ENCODE measurements around the gene GPR27. TPM values are rescaled to one million over a fixed set of nuclear protein-coding genes. Genes with fewer than 3 reads are reported as not detected.

Gene GPR27
- total and polyA plus RNA-seq, 10 of the 15 experiments (the other 5 are each of a cell fraction or from before 2014, with no cell fraction given), result not detected

DNA sequence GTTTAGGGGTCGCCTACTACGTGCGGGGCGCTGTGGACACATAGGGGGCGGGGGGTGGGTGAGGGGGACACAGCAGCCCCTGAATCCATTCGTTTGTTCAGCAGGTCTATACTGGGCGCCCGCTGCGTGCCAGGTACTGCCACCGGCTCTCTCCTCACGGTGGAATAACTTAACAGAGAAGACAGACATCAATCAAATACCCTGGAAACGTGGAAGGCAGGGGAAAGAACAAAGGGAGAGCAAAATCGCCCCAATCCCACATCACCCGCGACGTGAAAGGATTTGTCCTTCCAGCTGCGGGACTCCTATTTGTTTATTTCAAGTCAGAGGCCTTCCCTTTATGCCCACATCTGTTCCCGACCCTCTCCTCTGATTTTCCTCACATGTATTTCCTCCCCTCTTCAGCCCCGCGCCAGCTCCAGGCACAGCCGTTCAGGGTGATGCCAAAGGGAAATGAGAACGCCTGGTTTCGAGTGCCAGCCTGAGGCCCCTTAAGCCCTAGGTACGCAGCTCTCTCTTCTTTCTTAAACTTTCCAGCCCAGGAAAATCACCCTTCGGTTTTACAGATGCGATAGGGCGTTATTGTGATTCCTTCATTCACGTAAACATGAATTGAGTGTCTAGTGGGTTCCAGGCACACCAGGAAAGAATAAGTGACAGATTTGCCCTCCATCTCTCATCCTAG is 32.0 kb downstream of the GPR27 start:
- no peak overlapping the region for H3K4me3 ChIP-seq
- POLR2A ChIA-PET, result no interaction called here
- CTCF ChIA-PET, result no interaction called here
- peaks cover 7 to 17% of the 10 kb centered on the region in 2 experiments for H3K27me3 ChIP-seq (replicated peaks in 1 of 2; ENCODE audit: control insufficient read depth in 2 of 2, insufficient read depth in 2 of 2, low read length in 1 of 2)
- H4K20me1 ChIP-seq (ENCODE audit: control insufficient read depth, insufficient read depth), result no peaks in the 10 kb centered on the region
- in situ Hi-C loops (cut with MboI) (no loop called here), intact Hi-C loops (cut with micrococcal nuclease; ENCODE audit: unreplicated experiment) (no loop called here)
- H3K9me3 ChIP-seq (replicated peaks; ENCODE audit: control insufficient read depth, insufficient read depth, low read length), result no peaks in the 10 kb centered on the region
- SMC1A ChIA-PET (ENCODE audit: uncharacterized antibody, unreplicated experiment), result no interaction called here
- H3K4me2 ChIP-seq (ENCODE audit: control insufficient read depth, insufficient read depth), result no peak overlapping the region
- H3K79me2 ChIP-seq (ENCODE audit: control insufficient read depth, insufficient read depth, low read length), result no peaks in the 10 kb centered on the region
- BruUV-seq (replicated peaks), result no TSS peak
- no peak overlapping the region for H3K9ac ChIP-seq (ENCODE audit: control insufficient read depth, insufficient read depth, low read length)
- no peak overlapping the region for H3K27ac ChIP-seq (ENCODE audit: control insufficient read depth, insufficient read depth)
- no peak overlapping the region for H2AFZ ChIP-seq (ENCODE audit: control insufficient read depth, low read depth, low read length)
- RAD21 ChIA-PET (ENCODE audit: unreplicated experiment), result no interaction called here
- WGBS (ENCODE audit: insufficient coverage, insufficient replicate concordance, low lambda C conversion rate, missing lambda C conversion rate), result 38% methylated on average over 24 of the region's 28 CpGs
- ATAC-seq (no peak), FAIRE-seq (no peak), DNase-seq (ENCODE audit: low read depth, low spot score) (no peak)
- H3K4me1 ChIP-seq (ENCODE audit: control insufficient read depth, insufficient read depth, low read length), result no peaks in the 10 kb centered on the region
- H3K36me3 ChIP-seq (ENCODE audit: control insufficient read depth in 2 of 2, insufficient read depth in 2 of 2, low read length in 1 of 2), result no peaks in the 10 kb centered on the region
- TF ChIP-seq RB1 (IDR thresholded peaks at IDR 0.05; ENCODE audit: borderline replicate concordance) (no peak), ZNF217 (IDR thresholded peaks at IDR 0.05) (no peak), LARP7 (IDR thresholded peaks at IDR 0.05) (no peak), CHD1 (IDR thresholded peaks at IDR 0.05; ENCODE audit: low read depth, low read length) (no peak), NFYB (IDR thresholded peaks at IDR 0.05; ENCODE audit: insufficient read depth, low read depth, low read length) (no peak), EZH2 (IDR thresholded peaks at IDR 0.05; ENCODE audit: borderline replicate concordance, control insufficient read depth, low read depth, low read length) (no peak), BRCA1 (IDR thresholded peaks at IDR 0.05; ENCODE audit: low read depth, low read length) (no peak), STAT1 (conservative IDR thresholded peaks at IDR 0.05) (no peak), CBX5 (IDR thresholded peaks at IDR 0.05; ENCODE audit: low read depth) (no peak)
- TF ChIP-seq, protein P1, sequence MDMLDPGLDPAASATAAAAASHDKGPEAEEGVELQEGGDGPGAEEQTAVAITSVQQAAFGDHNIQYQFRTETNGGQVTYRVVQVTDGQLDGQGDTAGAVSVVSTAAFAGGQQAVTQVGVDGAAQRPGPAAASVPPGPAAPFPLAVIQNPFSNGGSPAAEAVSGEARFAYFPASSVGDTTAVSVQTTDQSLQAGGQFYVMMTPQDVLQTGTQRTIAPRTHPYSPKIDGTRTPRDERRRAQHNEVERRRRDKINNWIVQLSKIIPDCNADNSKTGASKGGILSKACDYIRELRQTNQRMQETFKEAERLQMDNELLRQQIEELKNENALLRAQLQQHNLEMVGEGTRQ (IDR thresholded peaks at IDR 0.05; ENCODE audit: borderline replicate concordance, low read depth, low read length), result no peak
- TF ChIP-seq, protein P2, sequence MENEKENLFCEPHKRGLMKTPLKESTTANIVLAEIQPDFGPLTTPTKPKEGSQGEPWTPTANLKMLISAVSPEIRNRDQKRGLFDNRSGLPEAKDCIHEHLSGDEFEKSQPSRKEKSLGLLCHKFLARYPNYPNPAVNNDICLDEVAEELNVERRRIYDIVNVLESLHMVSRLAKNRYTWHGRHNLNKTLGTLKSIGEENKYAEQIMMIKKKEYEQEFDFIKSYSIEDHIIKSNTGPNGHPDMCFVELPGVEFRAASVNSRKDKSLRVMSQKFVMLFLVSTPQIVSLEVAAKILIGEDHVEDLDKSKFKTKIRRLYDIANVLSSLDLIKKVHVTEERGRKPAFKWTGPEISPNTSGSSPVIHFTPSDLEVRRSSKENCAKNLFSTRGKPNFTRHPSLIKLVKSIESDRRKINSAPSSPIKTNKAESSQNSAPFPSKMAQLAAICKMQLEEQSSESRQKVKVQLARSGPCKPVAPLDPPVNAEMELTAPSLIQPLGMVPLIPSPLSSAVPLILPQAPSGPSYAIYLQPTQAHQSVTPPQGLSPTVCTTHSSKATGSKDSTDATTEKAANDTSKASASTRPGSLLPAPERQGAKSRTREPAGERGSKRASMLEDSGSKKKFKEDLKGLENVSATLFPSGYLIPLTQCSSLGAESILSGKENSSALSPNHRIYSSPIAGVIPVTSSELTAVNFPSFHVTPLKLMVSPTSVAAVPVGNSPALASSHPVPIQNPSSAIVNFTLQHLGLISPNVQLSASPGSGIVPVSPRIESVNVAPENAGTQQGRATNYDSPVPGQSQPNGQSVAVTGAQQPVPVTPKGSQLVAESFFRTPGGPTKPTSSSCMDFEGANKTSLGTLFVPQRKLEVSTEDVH (IDR thresholded peaks at IDR 0.05; ENCODE audit: low read depth, partially characterized antibody), result no peak
- TF ChIP-seq, protein P3, sequence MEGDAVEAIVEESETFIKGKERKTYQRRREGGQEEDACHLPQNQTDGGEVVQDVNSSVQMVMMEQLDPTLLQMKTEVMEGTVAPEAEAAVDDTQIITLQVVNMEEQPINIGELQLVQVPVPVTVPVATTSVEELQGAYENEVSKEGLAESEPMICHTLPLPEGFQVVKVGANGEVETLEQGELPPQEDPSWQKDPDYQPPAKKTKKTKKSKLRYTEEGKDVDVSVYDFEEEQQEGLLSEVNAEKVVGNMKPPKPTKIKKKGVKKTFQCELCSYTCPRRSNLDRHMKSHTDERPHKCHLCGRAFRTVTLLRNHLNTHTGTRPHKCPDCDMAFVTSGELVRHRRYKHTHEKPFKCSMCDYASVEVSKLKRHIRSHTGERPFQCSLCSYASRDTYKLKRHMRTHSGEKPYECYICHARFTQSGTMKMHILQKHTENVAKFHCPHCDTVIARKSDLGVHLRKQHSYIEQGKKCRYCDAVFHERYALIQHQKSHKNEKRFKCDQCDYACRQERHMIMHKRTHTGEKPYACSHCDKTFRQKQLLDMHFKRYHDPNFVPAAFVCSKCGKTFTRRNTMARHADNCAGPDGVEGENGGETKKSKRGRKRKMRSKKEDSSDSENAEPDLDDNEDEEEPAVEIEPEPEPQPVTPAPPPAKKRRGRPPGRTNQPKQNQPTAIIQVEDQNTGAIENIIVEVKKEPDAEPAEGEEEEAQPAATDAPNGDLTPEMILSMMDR (IDR thresholded peaks at IDR 0.05 in 2 of 3, conservative IDR thresholded peaks at IDR 0.05 in 1 of 3; ENCODE audit: control insufficient read depth in 2 of 3, extremely low read depth in 1 of 3, insufficient read depth in 1 of 3, low read depth in 3 of 3, low read length in 3 of 3), result no peak
- TF ChIP-seq, protein P4, sequence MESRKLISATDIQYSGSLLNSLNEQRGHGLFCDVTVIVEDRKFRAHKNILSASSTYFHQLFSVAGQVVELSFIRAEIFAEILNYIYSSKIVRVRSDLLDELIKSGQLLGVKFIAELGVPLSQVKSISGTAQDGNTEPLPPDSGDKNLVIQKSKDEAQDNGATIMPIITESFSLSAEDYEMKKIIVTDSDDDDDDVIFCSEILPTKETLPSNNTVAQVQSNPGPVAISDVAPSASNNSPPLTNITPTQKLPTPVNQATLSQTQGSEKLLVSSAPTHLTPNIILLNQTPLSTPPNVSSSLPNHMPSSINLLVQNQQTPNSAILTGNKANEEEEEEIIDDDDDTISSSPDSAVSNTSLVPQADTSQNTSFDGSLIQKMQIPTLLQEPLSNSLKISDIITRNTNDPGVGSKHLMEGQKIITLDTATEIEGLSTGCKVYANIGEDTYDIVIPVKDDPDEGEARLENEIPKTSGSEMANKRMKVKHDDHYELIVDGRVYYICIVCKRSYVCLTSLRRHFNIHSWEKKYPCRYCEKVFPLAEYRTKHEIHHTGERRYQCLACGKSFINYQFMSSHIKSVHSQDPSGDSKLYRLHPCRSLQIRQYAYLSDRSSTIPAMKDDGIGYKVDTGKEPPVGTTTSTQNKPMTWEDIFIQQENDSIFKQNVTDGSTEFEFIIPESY (IDR thresholded peaks at IDR 0.05), result no peak
